GM19328 (cell line): ENCODE data around the gene ADGRF5.

Source experiments
- ATAC-seq: cut with Tn5 transposase; IDR thresholded peaks from one replicate; pipeline ENCODE4 v1.9.1; 2021; ENCODE audit warnings: mild to moderate bottlenecking, moderate library complexity; ENCODE audit not compliant: unreplicated experiment

Gene ADGRF5

GRCh38 chr6:46921731-46922130 lies at the start of gene ADGRF5:
ADGRF5 (minus strand) TSS chr6:46921938; CDS start chr6:46906762, 15,176 bp downstream.
- ATAC-seq = no peak

GRCh38 chr6:46969206-46969605 lies 47.5 kb upstream of the ADGRF5 start:
- ATAC-seq = no peak

- ATAC-seq = no peak
These were observed 46.1 kb upstream of the ADGRF5 start for GRCh38 chr6:46967826-46968349.

GRCh38 chr6:46964716-46965519 lies 43.2 kb upstream of the ADGRF5 start:
- ATAC-seq = no peak

- ATAC-seq = no peak
These were observed 41.9 kb upstream of the ADGRF5 start for GRCh38 chr6:46963626-46964025.

GRCh38 chr6:46963039-46963438 lies 41.3 kb upstream of the ADGRF5 start:
- ATAC-seq = no peak

- ATAC-seq = no peak
These were observed 40.0 kb upstream of the ADGRF5 start for GRCh38 chr6:46961711-46962110.

- ATAC-seq = no peak
These were observed 39.5 kb upstream of the ADGRF5 start for GRCh38 chr6:46961232-46961631.

GRCh38 chr6:46959419-46959818 lies 37.7 kb upstream of the ADGRF5 start:
- ATAC-seq = no peak

GRCh38 chr6:46956409-46956808 lies 34.7 kb upstream of the ADGRF5 start:
- no peak for ATAC-seq

- no peak for ATAC-seq
These were observed 33.2 kb upstream of the ADGRF5 start for GRCh38 chr6:46954837-46955451.

- ATAC-seq = no peak
These were observed 32.2 kb upstream of the ADGRF5 start for GRCh38 chr6:46953921-46954320.

GRCh38 chr6:46949632-46950280 lies 28.0 kb upstream of the ADGRF5 start:
- no peak for ATAC-seq

- no peak for ATAC-seq
These were observed 27.0 kb upstream of the ADGRF5 start for GRCh38 chr6:46948699-46949098.

GRCh38 chr6:46947497-46947896 lies 25.8 kb upstream of the ADGRF5 start:
- ATAC-seq = no peak

- ATAC-seq = no peak
These were observed 18.9 kb upstream of the ADGRF5 start for GRCh38 chr6:46940433-46941226.

GRCh38 chr6:46937642-46938041 lies 15.9 kb upstream of the ADGRF5 start:
- ATAC-seq = no peak

GRCh38 chr6:46935687-46936086 lies 13.9 kb upstream of the ADGRF5 start:
- no peak for ATAC-seq

GRCh38 chr6:46933751-46934150 lies 12.0 kb upstream of the ADGRF5 start:
- ATAC-seq = no peak

GRCh38 chr6:46932526-46933319 lies 11.0 kb upstream of the ADGRF5 start:
- ATAC-seq = no peak
